Keratinocyte (primary cell): ENCODE data around the gene C1orf216.

ENCODE experiments used
- EZH2 ChIP-seq: IDR thresholded peaks from one replicate; pipeline ENCODE4 v1.6.1; 2012; ENCODE audit warnings: inconsistent platforms, mild to moderate bottlenecking, low read length, moderate library complexity
- TF ChIP-seq, protein P1 (sequence below), 3 experiments: IDR thresholded peaks in 1 of 3; conservative IDR thresholded peaks in 1 of 3; optimal IDR thresholded peaks in 1 of 3; 2 replicates in 2 of 3; 3 replicates in 1 of 3; pipeline versions ENCODE3 to v1.5.1; 2011; ENCODE audit warnings: low read length in 3 of 3, mild to moderate bottlenecking in 3 of 3, moderate library complexity in 2 of 3, control low read depth in 1 of 3, inconsistent platforms in 1 of 3; ENCODE audit not compliant: insufficient read depth in 2 of 3; ENCODE audit errors: extremely low read depth in 1 of 3

DNA sequence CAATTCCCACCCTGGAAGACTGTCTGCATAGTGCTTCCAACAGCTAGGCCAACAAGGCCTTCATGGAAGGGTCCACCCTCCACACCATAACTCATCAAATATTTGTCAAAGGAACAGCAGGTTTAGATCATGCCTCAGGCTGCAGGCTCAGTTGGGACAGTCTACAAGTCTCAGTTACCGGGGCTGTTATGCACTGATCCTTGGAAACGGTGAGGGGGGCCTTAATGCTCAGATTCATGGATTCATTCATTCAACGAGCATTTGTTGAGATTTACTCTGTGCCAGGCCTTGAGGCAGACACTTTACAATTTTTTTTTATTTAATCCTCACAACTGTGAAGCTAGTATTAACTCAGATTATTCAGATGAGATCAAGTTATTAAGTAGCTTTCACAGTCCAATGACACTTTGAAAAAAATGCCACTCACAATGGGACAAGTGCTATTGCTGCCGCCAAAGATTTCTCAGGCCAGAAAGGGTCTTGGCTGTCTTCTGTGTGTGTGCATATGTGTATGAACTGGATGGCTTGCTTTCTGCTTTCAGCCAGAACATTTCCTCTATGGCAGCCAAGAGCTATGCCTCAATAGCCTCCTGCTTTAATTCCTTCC lies 8.9 kb upstream of the C1orf216 start:
- TF ChIP-seq, protein P1, sequence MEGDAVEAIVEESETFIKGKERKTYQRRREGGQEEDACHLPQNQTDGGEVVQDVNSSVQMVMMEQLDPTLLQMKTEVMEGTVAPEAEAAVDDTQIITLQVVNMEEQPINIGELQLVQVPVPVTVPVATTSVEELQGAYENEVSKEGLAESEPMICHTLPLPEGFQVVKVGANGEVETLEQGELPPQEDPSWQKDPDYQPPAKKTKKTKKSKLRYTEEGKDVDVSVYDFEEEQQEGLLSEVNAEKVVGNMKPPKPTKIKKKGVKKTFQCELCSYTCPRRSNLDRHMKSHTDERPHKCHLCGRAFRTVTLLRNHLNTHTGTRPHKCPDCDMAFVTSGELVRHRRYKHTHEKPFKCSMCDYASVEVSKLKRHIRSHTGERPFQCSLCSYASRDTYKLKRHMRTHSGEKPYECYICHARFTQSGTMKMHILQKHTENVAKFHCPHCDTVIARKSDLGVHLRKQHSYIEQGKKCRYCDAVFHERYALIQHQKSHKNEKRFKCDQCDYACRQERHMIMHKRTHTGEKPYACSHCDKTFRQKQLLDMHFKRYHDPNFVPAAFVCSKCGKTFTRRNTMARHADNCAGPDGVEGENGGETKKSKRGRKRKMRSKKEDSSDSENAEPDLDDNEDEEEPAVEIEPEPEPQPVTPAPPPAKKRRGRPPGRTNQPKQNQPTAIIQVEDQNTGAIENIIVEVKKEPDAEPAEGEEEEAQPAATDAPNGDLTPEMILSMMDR (optimal IDR thresholded peaks at IDR 0.05 in 1 of 3, IDR thresholded peaks at IDR 0.05 in 1 of 3, conservative IDR thresholded peaks at IDR 0.05 in 1 of 3; ENCODE audit: extremely low read depth in 1 of 3, insufficient read depth in 2 of 3, low read length in 3 of 3) = no peak
- TF ChIP-seq EZH2 = no peak
